ENCODE data around the gene HDAC1. TPM values are rescaled to one million over a fixed set of nuclear protein-coding genes. Genes with fewer than 3 reads are reported as not detected.

Gene HDAC1
- total RNA-seq, 4 donors from 2014 or later = 8.7 to 23.8 (median 11.8) TPM

- TF ChIP-seq CTCF (IDR thresholded peaks at IDR 0.05 in 4 of 5, conservative IDR thresholded peaks at IDR 0.05 in 1 of 5) (no peak), POLR2A (IDR thresholded peaks at IDR 0.05) (no peak)
- intact Hi-C loops (cut with DNase I; ENCODE audit: low total_unique reads) = no loop called here
These were observed 64.6 kb downstream of the HDAC1 start for GRCh38 chr1:32356478-32356877.

GRCh38 chr1:32357614-32358013, 65.7 kb downstream of the HDAC1 start:
- Histone ChIP-seq H3K9me3 (no peaks in the 10 kb centered on the region), H3K4me3 (no peak overlapping the region), H3K4me1 (peaks cover 23 to 24% of the 10 kb centered on the region in 2 donors), H3K27me3 (no peaks in the 10 kb centered on the region), H3K36me3 (peaks cover 0 to 8% of the 10 kb centered on the region in 2 donors), H3K27ac (no peak overlapping the region)
- intact Hi-C loops (cut with DNase I; ENCODE audit: low total_unique reads) = no loop called here
- DNase-seq (no peak), ATAC-seq (no peak)
- TF ChIP-seq POLR2A (IDR thresholded peaks at IDR 0.05) (no peak), CTCF (IDR thresholded peaks at IDR 0.05 in 4 of 5, conservative IDR thresholded peaks at IDR 0.05 in 1 of 5) (no peak)
- in situ Hi-C loops (cut with MboI; ENCODE audit: low sequenced_read_pairs in 4 of 4) = no loop called here

More at GRCh38 chr1:32356478-32356877, 64.6 kb downstream of the HDAC1 start:
- Histone ChIP-seq H3K4me3 (no peak overlapping the region), H3K4me1 (peaks cover 20 to 22% of the 10 kb centered on the region in 2 donors), H3K36me3 (peaks cover 0 to 8% of the 10 kb centered on the region in 2 donors), H3K27me3 (no peaks in the 10 kb centered on the region), H3K27ac (no peak overlapping the region), H3K9me3 (no peaks in the 10 kb centered on the region)
- ATAC-seq (no peak), DNase-seq (no peak)
- in situ Hi-C loops (cut with MboI; ENCODE audit: low sequenced_read_pairs in 4 of 4) = no loop called here

- no peak for ATAC-seq
- TF ChIP-seq POLR2A (IDR thresholded peaks at IDR 0.05) = no peak
- TF ChIP-seq CTCF (IDR thresholded peaks at IDR 0.05 in 4 of 5, conservative IDR thresholded peaks at IDR 0.05 in 1 of 5) = no peak
- H3K9me3 ChIP-seq = no peaks in the 10 kb centered on the region
- peaks cover 0 to 9% of the 10 kb centered on the region in 2 donors for H3K36me3 ChIP-seq
- no peak overlapping the region for H3K4me3 ChIP-seq
- intact Hi-C loops (cut with DNase I; ENCODE audit: low total_unique reads) = no loop called here
- DNase-seq = no peak
- H3K27ac ChIP-seq = no peak overlapping the region
- in situ Hi-C loops (cut with MboI; ENCODE audit: low sequenced_read_pairs in 4 of 4) = no loop called here
- no peaks in the 10 kb centered on the region for H3K27me3 ChIP-seq
- peaks cover 15 to 18% of the 10 kb centered on the region in 2 donors for H3K4me1 ChIP-seq
These were observed 66.6 kb downstream of the HDAC1 start for GRCh38 chr1:32358435-32358834.

DNA sequence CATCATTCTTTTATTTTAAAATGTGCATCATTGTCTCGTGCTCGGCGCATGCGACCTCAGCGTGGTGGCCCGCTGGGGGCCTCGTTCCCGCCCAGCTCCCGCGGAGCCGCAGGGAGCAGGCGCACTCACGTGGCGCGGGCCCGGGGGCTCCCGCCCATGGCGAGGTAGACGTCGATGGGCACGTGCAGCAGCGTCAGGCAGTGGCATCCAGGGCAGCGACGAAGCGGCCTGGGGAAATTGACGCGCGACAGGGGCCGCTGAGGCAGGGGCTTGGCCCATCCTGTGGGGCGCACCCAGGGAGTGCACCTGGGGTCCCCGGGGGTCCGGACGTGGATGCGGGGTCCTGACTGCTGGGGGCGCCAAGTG, 69.4 kb downstream of the HDAC1 start:
- no peaks in the 10 kb centered on the region for H3K27me3 ChIP-seq
- intact Hi-C loops (cut with DNase I; ENCODE audit: low total_unique reads) = no loop called here
- ATAC-seq (peak; percentile 5 to 20), DNase-seq (no peak)
- no peak for TF ChIP-seq CTCF (IDR thresholded peaks at IDR 0.05 in 4 of 5, conservative IDR thresholded peaks at IDR 0.05 in 1 of 5)
- no peak for TF ChIP-seq POLR2A (IDR thresholded peaks at IDR 0.05)
- peaks cover 0 to 30% of the 10 kb centered on the region in 2 donors for H3K36me3 ChIP-seq
- peak overlapping the region in 3 of 4 donors; percentile 41 to 54 (median 44) for H3K4me3 ChIP-seq
- no peaks in the 10 kb centered on the region for H3K9me3 ChIP-seq
- H3K27ac ChIP-seq = no peak overlapping the region
- in situ Hi-C loops (cut with MboI; ENCODE audit: low sequenced_read_pairs in 4 of 4) = no loop called here
- peaks cover 12% of the 10 kb centered on the region in 2 donors for H3K4me1 ChIP-seq
